GM18909 (cell line): ENCODE data around the gene CNTNAP2.

Experiments
- ATAC-seq: cut with Tn5 transposase; IDR thresholded peaks from one replicate; pipeline ENCODE4 v1.9.1; 2021; ENCODE audit warnings: mild to moderate bottlenecking; ENCODE audit not compliant: unreplicated experiment, poor library complexity

The CNTNAP2 gene

DNA sequence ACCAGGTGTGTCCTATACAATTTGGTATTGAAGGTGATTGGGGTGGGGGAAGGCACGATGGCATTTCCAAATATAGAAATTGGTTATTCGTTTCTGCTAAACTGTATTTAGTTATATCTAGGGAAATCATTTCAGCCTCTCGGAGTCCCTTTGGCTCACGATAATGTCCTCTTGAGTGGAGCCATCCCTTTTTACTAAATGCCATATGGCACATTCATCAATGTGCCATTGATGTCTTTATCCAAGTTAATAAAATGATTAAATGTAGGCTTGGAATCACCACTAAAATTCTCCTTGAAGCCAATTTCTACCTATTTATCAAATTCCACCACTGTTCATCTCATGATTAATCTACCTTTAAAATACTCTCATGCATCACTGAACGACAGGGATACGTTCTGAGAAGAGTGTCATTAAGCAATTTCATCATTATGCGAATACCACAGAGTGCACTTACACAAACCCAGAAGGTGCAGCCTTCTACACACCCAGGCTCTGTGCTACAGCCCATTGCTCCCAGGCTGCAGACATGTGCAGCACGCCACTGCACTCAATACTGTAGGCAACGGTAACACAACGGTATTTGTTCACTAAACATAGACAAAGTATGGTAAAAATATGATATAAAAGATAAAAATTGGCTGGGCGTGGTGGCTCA, 2254.8 kb downstream of the CNTNAP2 start:
- ATAC-seq, result no peak

DNA sequence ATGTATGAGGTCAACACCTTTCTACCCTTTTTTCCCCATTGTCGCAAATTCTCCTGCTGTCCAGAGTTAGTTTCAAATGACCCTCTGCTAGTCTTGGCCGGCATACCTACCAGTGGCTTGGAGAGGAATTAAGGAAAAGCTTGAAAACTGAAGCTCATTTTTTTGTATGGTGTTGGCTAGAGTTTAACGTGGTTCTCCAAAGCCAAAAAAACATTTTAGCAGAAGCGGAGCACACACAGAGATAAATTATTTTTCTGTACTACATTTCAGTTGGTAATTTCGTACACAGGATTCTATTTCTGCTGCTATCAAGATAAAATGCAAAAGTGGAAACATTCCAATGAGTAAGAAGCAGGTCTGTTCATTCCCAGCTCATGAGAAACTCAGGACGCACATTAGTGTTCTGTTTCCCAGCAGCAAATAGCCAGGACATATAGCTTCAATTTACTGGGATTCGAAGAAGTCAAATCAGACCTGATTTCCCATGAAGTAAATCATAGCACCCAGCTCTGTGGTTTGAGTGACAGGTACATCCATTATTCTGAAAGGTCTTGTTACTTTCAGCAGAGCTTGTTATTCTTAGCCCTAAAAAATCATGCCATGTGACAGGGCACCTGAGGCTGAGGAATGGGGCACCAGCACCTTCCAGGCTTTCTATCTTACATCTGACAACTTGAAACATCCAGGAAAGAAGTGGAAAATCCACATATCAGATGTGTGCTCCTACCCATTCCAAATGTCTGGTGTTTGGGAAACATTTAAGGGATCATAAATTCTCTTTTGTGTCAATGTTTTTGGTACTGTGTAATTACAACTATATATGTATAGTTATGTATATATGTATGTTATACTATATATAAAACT, 2258.0 kb downstream of the CNTNAP2 start:
- no peak for ATAC-seq

DNA sequence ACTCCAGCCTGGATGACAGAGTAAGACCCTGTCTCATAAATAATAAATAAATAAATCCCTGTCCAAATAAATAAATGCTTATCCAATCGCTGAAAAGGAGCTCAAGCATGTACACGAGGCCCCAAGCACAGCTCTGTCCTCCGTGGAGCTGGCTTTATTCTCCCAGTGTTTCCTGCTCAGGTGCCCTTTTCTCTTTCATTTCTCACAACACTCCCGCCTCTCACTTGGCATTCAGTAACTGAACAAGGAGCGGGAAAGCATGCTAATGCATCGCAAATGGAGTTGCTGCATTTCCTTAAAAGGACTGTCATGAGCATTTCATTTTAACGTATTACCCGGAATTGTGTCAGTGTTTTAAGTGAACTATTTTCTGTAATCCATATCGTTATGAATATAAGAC, 2263.1 kb downstream of the CNTNAP2 start:
- no peak for ATAC-seq

DNA sequence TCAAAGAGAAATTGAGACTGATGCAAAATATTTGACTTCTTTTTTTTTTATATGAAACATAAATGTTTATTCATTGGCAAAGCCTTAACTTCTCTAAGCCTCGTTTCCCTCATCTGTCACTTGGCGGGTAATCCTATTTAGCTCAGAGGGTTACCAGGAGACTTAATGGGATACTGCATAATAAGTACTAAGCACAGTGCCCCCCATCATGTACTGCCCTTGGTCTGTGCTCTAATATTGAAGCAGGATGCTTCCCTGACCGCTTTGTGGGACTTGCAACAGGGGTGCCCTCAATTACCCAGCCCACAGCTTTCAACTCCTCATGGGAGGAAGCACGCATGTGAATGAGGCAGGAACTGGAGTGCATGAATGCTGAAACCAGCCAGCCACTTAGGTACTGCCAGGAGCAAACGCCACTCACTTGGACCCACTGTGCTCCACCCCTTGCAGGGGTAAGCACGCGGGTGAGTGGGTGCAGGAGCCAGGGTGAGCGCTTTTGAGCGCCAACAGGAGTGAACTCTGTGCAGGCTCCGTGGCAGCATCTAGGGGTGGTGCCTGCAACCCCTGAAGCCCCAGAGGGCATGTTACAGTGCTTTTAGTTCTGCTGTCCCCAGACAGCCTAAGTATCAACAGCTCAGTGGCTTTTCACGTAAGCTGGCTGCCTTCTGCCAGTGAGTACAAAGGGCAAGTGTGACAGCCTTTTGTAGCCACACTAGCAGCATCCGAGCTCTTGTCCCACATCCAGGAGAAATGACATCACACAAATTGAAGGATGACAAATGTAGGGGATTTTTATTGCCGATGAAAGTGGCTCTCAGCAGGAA, 2264.2 kb downstream of the CNTNAP2 start:
- no peak for ATAC-seq

DNA sequence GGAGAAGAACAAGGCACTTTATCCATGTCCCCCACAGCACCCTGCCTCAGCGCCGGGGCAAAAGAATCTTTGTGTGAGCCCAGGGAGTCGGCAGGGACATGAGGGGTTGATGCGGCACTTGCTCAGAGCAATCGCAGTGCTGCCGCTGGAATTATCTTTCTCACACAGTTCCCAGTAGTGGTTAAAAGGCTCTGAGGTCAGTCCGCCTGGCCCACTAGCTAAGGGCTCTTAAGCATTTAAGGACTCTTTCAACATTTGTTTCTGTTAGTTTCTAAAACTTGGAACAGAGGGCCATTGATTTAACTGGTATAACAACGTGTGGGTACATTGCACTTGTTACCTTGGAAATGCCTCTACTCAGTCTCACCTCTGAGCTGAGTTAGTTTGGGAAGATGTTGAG, 2266.0 kb downstream of the CNTNAP2 start:
- no peak for ATAC-seq

DNA sequence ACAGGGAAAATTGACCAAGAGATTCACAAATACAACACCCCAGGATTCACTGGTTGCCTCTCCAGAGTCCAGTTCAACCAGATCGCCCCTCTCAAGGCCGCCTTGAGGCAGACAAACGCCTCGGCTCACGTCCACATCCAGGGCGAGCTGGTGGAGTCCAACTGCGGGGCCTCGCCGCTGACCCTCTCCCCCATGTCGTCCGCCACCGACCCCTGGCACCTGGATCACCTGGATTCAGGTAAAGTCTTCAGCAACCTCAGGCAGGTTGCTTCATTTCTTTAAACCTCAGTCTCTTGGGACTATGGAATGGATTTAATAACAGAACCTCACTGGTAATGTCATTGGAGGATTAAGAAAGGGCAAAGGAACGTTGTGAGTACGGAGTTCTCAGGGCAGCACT, 2267.1 kb downstream of the CNTNAP2 start:
- ATAC-seq, result no peak

DNA sequence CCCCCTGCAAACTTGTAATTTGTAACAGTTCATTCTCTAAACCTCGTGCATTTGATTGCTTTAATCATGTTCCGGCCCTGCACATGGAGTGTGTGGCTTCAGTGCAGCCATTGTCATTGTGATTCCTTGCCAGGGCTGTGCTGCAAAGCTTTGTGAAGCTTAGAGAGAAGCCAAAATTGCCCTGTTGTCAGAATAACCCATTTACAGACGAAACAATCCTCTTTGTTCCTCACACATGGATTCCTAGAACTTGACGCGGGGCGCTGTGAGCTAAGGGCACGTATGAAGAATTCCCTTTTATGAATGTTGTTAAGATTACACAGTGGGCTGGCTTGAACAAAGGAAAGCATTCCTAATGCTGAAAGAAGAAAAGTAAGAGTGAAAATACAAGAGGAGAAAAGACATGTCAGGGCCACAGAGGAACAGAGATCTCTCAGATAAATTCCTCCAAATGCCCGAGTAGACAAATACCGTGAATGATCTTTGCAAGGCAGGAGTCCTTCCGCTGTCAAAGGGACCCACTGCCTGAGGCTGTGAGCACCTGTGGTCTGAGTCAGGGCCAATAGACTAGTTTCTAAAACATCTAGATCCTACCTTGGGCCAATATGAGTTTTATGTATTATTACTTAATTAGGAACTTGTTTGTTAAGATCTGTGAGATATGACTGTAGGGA, 2268.5 kb downstream of the CNTNAP2 start:
- ATAC-seq, result no peak

DNA sequence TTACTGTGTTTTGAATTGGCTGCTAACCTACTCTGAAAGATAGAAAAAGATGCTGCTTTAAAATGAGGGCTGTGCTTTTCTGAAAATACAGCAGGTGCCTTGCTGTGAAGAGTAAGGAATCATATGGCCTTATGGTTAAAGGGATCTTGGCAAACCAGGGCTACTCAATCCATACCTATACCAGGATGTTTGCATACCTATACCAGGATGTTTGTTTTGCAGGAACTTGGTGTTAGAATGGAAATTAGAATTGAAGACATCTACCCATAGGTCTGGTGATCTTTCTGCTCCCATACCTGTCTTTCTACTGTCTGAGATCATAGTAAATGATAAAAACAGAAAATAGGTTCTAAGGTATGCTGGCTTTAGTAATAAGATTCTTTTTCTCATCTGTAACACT, 2273.8 kb downstream of the CNTNAP2 start:
- no peak for ATAC-seq

DNA sequence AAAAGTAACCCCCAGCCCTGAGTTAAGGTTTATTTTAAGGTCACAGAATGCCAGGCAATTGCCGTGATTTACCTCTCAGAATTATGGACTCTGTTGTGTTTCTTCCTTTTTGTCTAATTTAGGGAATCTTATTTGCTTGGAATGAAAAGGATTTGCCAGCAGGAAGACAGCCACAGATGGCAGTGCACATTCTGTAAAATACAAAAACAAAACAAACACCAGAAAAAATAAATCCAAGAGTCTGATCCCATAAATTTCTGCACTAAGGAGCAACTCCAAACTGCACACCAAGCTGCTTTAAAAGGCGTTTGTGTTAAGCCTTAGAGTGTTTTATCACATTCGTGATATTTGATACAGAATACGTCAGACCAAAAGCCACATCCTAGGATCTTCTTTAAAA, 2275.0 kb downstream of the CNTNAP2 start:
- no peak for ATAC-seq

DNA sequence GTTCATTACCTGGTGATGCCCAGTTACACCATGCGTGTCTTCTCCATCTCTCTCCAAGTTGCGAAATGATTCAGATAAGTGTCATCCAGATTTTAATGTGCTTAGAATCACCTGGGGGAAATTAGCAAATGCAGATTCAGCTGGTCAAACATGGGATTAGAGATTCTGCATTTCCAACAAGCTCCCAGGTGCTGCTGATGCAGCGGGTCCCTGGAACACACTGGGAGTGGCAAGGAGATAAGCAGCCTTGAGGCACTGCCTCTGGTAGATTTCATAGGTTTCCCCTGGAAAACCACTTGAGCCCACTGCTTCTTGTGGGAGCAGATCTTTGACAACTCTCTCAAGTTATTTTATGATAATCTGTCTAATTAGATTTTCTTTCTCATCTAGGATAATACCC, 2278.0 kb downstream of the CNTNAP2 start:
- ATAC-seq, result no peak

DNA sequence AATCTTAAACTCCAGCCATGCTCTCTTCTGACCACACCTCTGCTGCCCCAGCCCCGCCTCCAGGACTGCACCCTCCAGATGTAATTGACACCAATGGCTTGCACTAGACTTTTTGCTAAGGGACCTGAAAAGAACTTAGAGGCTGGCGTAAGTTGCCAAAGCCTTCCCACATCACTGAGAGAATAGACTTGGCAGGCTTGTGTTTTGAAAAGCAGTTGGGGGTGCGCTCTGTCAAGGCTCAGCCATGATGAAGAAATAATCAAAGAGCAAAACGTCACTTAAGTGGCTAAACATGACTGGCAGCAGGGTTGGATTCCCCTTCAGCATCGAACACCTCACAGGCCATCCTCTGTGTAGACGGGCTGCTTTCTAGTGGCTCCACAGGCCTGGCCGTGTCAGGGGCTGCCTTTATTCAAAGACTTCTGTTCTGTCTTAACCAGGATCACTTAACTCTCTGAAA, 2278.8 kb downstream of the CNTNAP2 start:
- ATAC-seq, result no peak

DNA sequence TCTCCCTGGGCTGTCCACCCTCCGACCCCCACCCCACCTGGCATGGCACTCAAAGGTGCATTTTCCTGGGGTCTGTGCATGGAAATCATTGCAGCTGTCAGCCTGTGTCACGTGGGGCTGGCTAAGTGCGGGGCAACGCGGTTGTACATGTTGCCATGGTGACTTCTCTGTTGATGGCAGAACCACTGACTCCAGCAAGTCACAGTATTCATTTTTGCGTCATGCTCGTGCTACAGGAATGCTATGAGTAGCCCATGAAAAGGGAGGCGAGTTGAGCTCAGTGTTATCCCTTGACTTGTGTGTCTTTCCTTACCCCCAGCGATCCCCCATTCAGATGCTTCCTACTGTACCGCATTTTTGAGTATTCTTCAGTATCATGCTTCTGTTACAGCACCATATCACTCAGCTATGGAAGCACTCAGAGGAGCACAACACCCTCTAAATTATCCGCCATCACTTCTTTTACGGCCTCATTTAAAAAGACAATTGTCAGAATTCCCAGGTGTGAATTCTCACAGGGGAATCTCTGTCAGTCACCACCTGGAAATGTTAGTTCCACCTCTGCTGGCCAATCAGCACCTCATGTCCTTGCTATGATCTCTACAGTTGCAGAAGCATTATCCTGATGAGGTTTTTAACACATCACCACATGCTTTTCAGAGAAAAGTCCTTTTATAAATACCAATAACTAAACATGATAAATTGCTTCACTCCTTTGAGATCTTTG, 2279.6 kb downstream of the CNTNAP2 start:
- no peak for ATAC-seq

DNA sequence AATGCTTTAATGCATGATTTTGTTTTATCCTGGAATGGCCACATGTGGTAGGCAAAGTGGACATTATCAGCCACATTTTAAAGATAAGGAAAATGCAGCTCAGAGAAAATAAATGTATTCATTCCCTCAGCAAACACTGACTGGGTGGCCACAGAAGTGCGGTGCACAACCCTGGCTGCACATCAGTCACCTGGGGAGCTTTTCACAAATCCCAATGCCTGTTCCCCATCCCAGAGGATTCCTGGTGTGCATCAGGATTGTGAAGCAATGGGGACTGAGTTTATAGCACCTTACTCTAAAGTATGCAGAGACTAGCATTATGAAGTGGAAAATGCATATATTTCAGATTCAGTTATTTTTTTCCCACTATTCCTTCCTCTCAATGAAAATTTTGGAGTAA, 2280.5 kb downstream of the CNTNAP2 start:
- no peak for ATAC-seq

DNA sequence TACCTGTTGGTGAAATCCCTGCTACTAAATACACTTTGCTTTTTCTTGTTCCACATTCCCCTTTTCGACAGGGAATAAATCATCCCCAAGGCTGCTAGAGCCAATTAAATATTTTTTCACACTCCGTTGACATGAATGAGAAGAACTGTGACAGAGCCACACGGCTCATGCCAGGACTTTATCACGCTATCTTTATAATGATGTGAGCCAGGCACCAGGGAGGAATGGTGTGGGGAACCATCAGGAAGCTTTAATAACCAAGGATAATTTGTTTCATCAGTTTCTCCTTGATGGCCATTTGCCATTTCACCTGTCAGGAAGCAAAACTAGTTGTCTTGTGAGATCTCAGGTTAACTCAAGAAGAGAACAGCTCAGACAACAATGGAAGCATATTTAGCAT, 2280.9 kb downstream of the CNTNAP2 start:
- ATAC-seq, result no peak

DNA sequence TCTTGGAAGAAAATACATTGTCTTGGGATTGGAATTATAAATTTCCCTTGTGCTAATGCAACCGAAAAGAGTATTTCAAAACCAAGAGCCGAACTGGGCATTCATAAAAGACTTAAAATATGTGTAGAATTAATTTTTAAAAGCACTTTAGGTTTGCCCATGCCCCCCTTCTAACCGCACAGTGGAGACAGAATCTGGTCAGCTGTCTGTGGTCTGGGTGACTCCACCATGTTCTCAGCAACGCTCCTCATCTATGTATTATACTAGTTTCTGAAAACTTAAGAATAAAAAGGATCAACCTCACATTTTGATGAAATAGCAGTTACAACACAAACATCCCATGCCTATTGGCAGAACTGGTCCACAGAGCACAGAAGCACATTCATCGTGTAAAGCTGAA, 2281.4 kb downstream of the CNTNAP2 start:
- no peak for ATAC-seq

DNA sequence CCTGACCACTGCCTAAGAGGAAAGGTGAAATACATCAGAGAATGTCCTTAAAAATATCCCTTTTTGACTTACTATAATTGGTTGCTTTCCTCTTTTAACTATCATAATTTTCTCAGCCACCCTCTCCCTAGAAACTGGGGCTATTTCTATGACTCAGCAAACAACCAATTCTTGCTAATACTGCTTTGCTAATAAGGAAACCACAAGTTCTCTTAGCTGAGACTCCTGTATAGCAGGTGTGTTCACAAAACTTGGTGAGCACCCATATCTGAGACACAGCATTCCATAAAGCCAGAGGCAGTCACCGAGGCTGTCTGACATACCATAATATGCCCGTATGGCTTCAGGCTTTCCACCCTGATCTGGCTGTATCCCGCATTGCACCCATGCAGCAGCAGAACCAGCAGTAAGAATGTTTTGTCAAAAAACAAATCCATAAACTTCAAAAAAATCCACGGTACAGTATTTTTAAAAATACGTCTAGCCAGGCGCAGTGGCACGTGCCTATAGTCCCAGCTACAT, 2282.3 kb downstream of the CNTNAP2 start:
- peak; percentile 54 for ATAC-seq

DNA sequence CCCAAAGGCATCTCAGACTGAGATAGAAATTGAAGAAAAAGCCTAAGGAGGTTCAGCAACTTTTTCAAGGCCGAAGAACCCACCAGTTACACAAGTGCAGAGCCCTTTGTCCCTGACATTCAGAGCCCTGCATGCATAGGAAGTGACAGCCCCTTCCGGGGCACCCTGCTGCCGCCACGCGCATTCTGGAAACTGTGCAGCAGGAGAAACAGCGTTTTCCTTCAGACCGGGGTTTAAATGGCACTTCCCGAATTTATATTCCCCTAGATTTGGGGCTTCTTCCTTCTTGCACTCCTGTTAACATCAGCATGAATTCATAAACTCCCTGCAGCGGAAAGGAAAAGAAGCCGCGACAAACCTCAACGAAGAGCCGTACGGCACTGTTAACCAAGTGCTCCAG, 2283.5 kb downstream of the CNTNAP2 start:
- no peak for ATAC-seq

DNA sequence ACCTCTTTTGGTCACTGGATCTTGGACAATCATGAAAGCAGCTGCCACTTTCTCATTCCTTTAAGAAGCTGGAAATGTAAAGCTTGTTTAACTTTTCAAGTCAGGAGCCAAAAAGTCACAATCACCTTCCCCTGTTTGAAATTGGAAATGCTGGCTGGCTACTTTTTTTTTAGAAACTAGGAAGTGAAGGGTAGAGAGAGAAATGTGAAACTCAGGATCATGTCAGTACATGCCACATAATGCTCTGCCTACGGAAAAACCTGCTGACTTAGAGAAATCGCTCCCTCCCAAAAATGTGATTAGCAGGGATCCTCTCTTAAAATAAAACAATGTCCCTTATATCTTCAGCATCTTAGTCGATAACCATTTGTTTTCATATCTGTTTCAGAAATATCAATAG, 2285.6 kb downstream of the CNTNAP2 start:
- no peak for ATAC-seq

DNA sequence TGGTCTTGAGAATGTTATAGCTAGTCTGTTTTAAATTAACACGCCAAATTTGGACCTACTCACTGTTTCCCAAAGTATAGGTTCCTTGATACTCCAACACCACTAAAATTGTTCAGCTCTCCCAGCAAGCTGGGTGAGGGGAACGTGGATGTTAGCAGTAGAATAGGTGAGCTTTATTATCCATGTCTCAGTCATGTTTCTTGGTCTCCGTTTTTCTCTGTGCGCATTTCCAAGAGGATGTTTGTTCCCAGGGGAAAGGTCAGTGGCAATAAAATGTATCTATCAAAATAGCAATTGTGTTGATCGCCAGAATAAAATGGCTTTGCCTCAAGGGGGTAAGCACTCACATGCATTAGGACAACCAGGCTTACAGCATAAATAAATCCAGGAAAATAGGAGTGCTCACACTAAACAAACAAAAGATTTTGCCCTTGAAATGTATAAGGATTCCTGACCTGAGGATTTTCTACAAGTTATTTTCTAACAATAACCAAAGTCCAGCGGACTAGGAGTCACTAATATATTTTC, 2286.9 kb downstream of the CNTNAP2 start:
- ATAC-seq, result no peak
